H1 (cell line): ENCODE measurements around the gene RAB33A. TPM values are rescaled to one million over a fixed set of nuclear protein-coding genes. Genes with fewer than 3 reads are reported as not detected.

Experiments used
- CTCF ChIA-PET: fragments of 300-600 bp; sonication (Branson Sonifier 250); formaldehyde crosslinking; loops from one replicate; lab custom pipeline; 2021; ENCODE audit not compliant: partially characterized antibody; lab: Charles Lee
- POLR2A ChIA-PET: fragments of 300-600 bp; sonication (Branson Sonifier 250); formaldehyde crosslinking; loops from one replicate; lab custom pipeline; 2021; ENCODE audit warnings: inconsistent platforms; ENCODE audit not compliant: partially characterized antibody; lab: Charles Lee
- DNase-seq, 2 experiments: peaks; one replicate each; pipeline versions ENCODE4 v3.0.0 to v3.0.0-alpha.2; 2010 to 2022; ENCODE audit warnings: low spot score in 2 of 2, low read depth in 1 of 2, mixed read lengths in 1 of 2
- FAIRE-seq: peaks from 2 replicates; lab custom pipeline; 2011; peaks lifted over from hg19 to GRCh38; lab: Jason Lieb, UNC
- H2AFZ ChIP-seq: 2 replicates; pipeline ENCODE4 v1.8.1; 2012; ENCODE audit warnings: low read length, inconsistent platforms
- H2AK5ac ChIP-seq: 2 replicates; pipeline ENCODE4 v1.6.1; 2013; ENCODE audit warnings: low read depth, low read length
- H2BK120ac ChIP-seq: replicated peaks from 2 replicates; pipeline ENCODE3; 2013; ENCODE audit warnings: low read depth, low read length, inconsistent platforms
- H2BK12ac ChIP-seq: 2 replicates; pipeline ENCODE4 v1.6.1; 2013; ENCODE audit warnings: low read depth, low read length
- H2BK15ac ChIP-seq: 2 replicates; pipeline ENCODE4 v1.6.1; 2013; ENCODE audit warnings: low read length
- H2BK20ac ChIP-seq: 2 replicates; pipeline ENCODE4 v1.6.1; 2013; ENCODE audit warnings: low read length
- H2BK5ac ChIP-seq: 2 replicates; pipeline ENCODE4 v1.6.1; 2013; ENCODE audit warnings: low read depth, low read length
- H3K14ac ChIP-seq: 2 replicates; pipeline ENCODE4 v1.6.1; 2013; ENCODE audit warnings: inconsistent platforms; ENCODE audit not compliant: insufficient read length
- H3K18ac ChIP-seq: 2 replicates; pipeline ENCODE4 v1.6.1; 2013; ENCODE audit warnings: low read length; ENCODE audit errors: extremely low read depth
- H3K23ac ChIP-seq: 2 replicates; pipeline ENCODE4 v1.6.1; 2013; ENCODE audit warnings: inconsistent platforms; ENCODE audit not compliant: insufficient read length
- H3K23me2 ChIP-seq: 2 replicates; pipeline ENCODE4 v1.6.1; 2013; ENCODE audit warnings: low read depth, low read length
- H3K27ac ChIP-seq: 2 replicates; pipeline ENCODE4 v1.6.1; 2011; ENCODE audit warnings: low read depth, low read length, inconsistent platforms
- H3K27me3 ChIP-seq, 4 experiments: replicated peaks in 1 of 4; 1 replicate in 1 of 4; 2 replicates in 3 of 4; pipeline versions ENCODE4 v1.6.1 to v1.8.1; 2011 to 2013; ENCODE audit warnings: low read length in 3 of 4, mild to moderate bottlenecking in 3 of 4, inconsistent platforms in 2 of 4, mixed read lengths in 2 of 4, moderate library complexity in 1 of 4; ENCODE audit not compliant: control insufficient read depth in 3 of 4, insufficient read depth in 3 of 4; ENCODE audit errors: extremely low read depth in 1 of 4
- H3K36me3 ChIP-seq, 4 experiments: 2 replicates each; pipeline versions ENCODE4 v1.6.1 to v1.8.1; 2011 to 2013; ENCODE audit warnings: mild to moderate bottlenecking in 4 of 4, low read length in 3 of 4, moderate library complexity in 2 of 4, control low read depth in 1 of 4, inconsistent platforms in 1 of 4; ENCODE audit not compliant: insufficient read depth in 4 of 4, control insufficient read depth in 2 of 4
- H3K4ac ChIP-seq: replicated peaks from 2 replicates; pipeline ENCODE3; 2013; ENCODE audit warnings: low read length, low read depth, mixed read lengths, inconsistent platforms; ENCODE audit not compliant: insufficient read length
- H3K4me1 ChIP-seq, 4 experiments: replicated peaks in 1 of 4; 1 replicate in 1 of 4; 2 replicates in 3 of 4; pipeline versions ENCODE4 v1.6.1 to v1.8.1; 2011 to 2013; ENCODE audit warnings: low read length in 3 of 4, inconsistent platforms in 2 of 4, mixed read lengths in 1 of 4; ENCODE audit not compliant: insufficient read depth in 4 of 4, control insufficient read depth in 3 of 4
- H3K4me2 ChIP-seq, 2 experiments: 2 replicates each; pipeline versions ENCODE4 v1.6.1 to v1.8.1; 2011 to 2013; ENCODE audit warnings: low read depth in 2 of 2, low read length in 2 of 2, control low read depth in 1 of 2, inconsistent platforms in 1 of 2, mild to moderate bottlenecking in 1 of 2; ENCODE audit not compliant: insufficient read depth in 1 of 2
- H3K4me3 ChIP-seq, 4 experiments: fragments of 200-600, 300-600 bp in 1 of 4; sonication (generic), shearing (Covaris generic), sonication (Bioruptor Twin) in 1 of 4; 2 replicates each; pipeline versions ENCODE4 v1.5.1 to v1.8.1; 2011 to 2016; ENCODE audit warnings: low read length in 4 of 4, low read depth in 3 of 4, control low read depth in 2 of 4, inconsistent platforms in 2 of 4, mild to moderate bottlenecking in 2 of 4, mixed read lengths in 1 of 4, moderate library complexity in 1 of 4; ENCODE audit not compliant: insufficient read depth in 2 of 4; ENCODE audit errors: extremely low read depth in 1 of 4
- H3K56ac ChIP-seq: replicated peaks from 2 replicates; pipeline ENCODE3; 2013; ENCODE audit warnings: low read depth, mild to moderate bottlenecking, mixed read lengths, low read length, inconsistent platforms; ENCODE audit not compliant: insufficient read length
- H3K79me1 ChIP-seq: 2 replicates; pipeline ENCODE4 v1.6.1; 2013; ENCODE audit warnings: low read depth, low read length, control low read depth
- H3K79me2 ChIP-seq, 2 experiments: 2 replicates each; pipeline versions ENCODE4 v1.6.1 to v1.8.1; 2012 to 2013; ENCODE audit warnings: low read length in 2 of 2, mild to moderate bottlenecking in 2 of 2, inconsistent platforms in 1 of 2; ENCODE audit not compliant: insufficient read depth in 2 of 2, control insufficient read depth in 1 of 2
- H3K9ac ChIP-seq, 4 experiments: replicated peaks in 1 of 4; 1 replicate in 1 of 4; 2 replicates in 3 of 4; pipeline versions ENCODE4 v1.6.1 to v1.8.1; 2011 to 2013; ENCODE audit warnings: low read depth in 3 of 4, low read length in 3 of 4, control low read depth in 2 of 4, mild to moderate bottlenecking in 2 of 4, moderate library complexity in 2 of 4, inconsistent platforms in 1 of 4; ENCODE audit errors: extremely low read depth in 1 of 4
- H3K9me3 ChIP-seq, 2 experiments: 2 replicates each; pipeline versions ENCODE4 v1.6.1 to v1.8.1; 2012 to 2013; ENCODE audit warnings: mild to moderate bottlenecking in 2 of 2, moderate library complexity in 2 of 2, control low read depth in 1 of 2, inconsistent platforms in 1 of 2, low read depth in 1 of 2, low read length in 1 of 2, mixed read lengths in 1 of 2; ENCODE audit not compliant: insufficient read depth in 2 of 2
- H4K20me1 ChIP-seq, 2 experiments: replicated peaks in 1 of 2; 2 replicates each; pipeline versions ENCODE3 to v1.8.1; 2011 to 2013; ENCODE audit warnings: inconsistent platforms in 2 of 2, low read length in 2 of 2, mild to moderate bottlenecking in 1 of 2; ENCODE audit not compliant: insufficient read depth in 2 of 2, control insufficient read depth in 1 of 2
- H4K5ac ChIP-seq: 2 replicates; pipeline ENCODE4 v1.6.1; 2013; ENCODE audit warnings: low read length, low read depth, mixed read lengths, inconsistent platforms; ENCODE audit not compliant: insufficient read length
- H4K8ac ChIP-seq: 2 replicates; pipeline ENCODE4 v1.8.0; 2013; ENCODE audit warnings: mild to moderate bottlenecking, moderate library complexity, low read length, inconsistent platforms; ENCODE audit not compliant: insufficient read depth; ENCODE audit errors: extremely low read depth
- H4K91ac ChIP-seq: replicated peaks from 2 replicates; pipeline ENCODE3; 2013; ENCODE audit warnings: low read length, mixed read lengths, inconsistent platforms; ENCODE audit not compliant: insufficient read length
- BCL11A ChIP-seq, 2 experiments: IDR thresholded peaks; one replicate each; pipeline ENCODE4 v1.6.1; 2011; ENCODE audit warnings: low read depth in 2 of 2, low read length in 2 of 2, mild to moderate bottlenecking in 2 of 2
- CHD1 ChIP-seq: IDR thresholded peaks from 2 replicates; pipeline ENCODE4 v1.6.1; 2012; ENCODE audit warnings: low read depth, low read length, improper control_type of control experiment
- EGR1 ChIP-seq: IDR thresholded peaks from 2 replicates; pipeline ENCODE4 v1.6.1; 2011; ENCODE audit warnings: low read depth, low read length, borderline replicate concordance
- HDAC6 ChIP-seq: IDR thresholded peaks from one replicate; pipeline ENCODE4 v1.7.1; 2012; ENCODE audit warnings: low read depth, mild to moderate bottlenecking, inconsistent platforms, low read length, moderate library complexity
- KDM4A ChIP-seq: IDR thresholded peaks from one replicate; pipeline ENCODE4 v1.7.1; 2012; ENCODE audit warnings: low read depth, mild to moderate bottlenecking, moderate library complexity, low read length, inconsistent platforms; ENCODE audit not compliant: severe bottlenecking
- MAFK ChIP-seq: IDR thresholded peaks from 2 replicates; pipeline ENCODE4 v1.6.1; 2012; ENCODE audit warnings: low read depth, mild to moderate bottlenecking, improper control_type of control experiment, low read length
- POLR2AphosphoS5 ChIP-seq: IDR thresholded peaks from 2 replicates; pipeline ENCODE4 v1.6.1; 2011; ENCODE audit warnings: low read depth, low read length
- RFX5 ChIP-seq: IDR thresholded peaks from 2 replicates; pipeline ENCODE4 v1.6.1; 2011; ENCODE audit warnings: low read depth, low read length, improper control_type of control experiment, borderline replicate concordance
- SAP30 ChIP-seq: fragments of 300-600 bp; sonication (generic); IDR thresholded peaks from 2 replicates; pipeline ENCODE4 v1.7.1; 2012; ENCODE audit warnings: low read length, moderate library complexity, mild to moderate bottlenecking, inconsistent platforms; ENCODE audit not compliant: insufficient read depth, insufficient replicate concordance
- SP2 ChIP-seq: IDR thresholded peaks from 2 replicates; pipeline ENCODE4 v1.6.1; 2012; ENCODE audit warnings: mild to moderate bottlenecking, low read length, inconsistent platforms
- SP4 ChIP-seq: IDR thresholded peaks from 2 replicates; pipeline ENCODE4 v1.6.1; 2012; ENCODE audit warnings: low read length, inconsistent platforms
- SRF ChIP-seq: IDR thresholded peaks from 2 replicates; pipeline ENCODE4 v1.6.1; 2011; ENCODE audit warnings: mild to moderate bottlenecking, low read depth, low read length, moderate library complexity
- SUZ12 ChIP-seq: fragments of 200-600 bp; sonication (generic); IDR thresholded peaks from 2 replicates; pipeline ENCODE4 v1.6.1; 2012; ENCODE audit warnings: mild to moderate bottlenecking, inconsistent platforms, low read length, moderate library complexity, mixed read lengths
- TBP ChIP-seq: IDR thresholded peaks from 2 replicates; pipeline ENCODE4 v1.6.1; 2011; ENCODE audit warnings: low read depth, low read length, improper control_type of control experiment
- WGBS, 2 experiments: shearing (Covaris generic) in 1 of 2; methylation state at CpG; one replicate each; pipeline versions ENCODE4 v1.1.6 to v1.1.7; 2013 to 2015; ENCODE audit warnings: low lambda C conversion rate in 2 of 2, mixed read lengths in 2 of 2, inconsistent platforms in 1 of 2, low coverage in 1 of 2, missing lambda C conversion rate in 1 of 2; ENCODE audit not compliant: insufficient replicate concordance in 2 of 2, insufficient coverage in 1 of 2, insufficient read length in 1 of 2; ENCODE audit errors: extremely low coverage in 1 of 2, missing lambda C conversion rate in 1 of 2; 5-methylcytosine and 5-hydroxymethylcytosine counted together
- polyA plus RNA-seq, 7 experiments: library from polyadenylated mRNA; depleted of rRNA in 3 of 7; stranded (reverse) in 5 of 7; unstranded in 2 of 7; fragments of >200 nt in 5 of 7; fragments of 200-250 nt in 2 of 7; gene quantifications; 1 replicate in 5 of 7; 2 replicates in 1 of 7; 4 replicates in 1 of 7; pipeline versions ENCODE4 v1.2.1 to v1.2.3, GENCODE V29; 2011 to 2013; ENCODE audit warnings: missing spikeins in 2 of 7, mixed read lengths in 2 of 7
- total RNA-seq: library from RNA; stranded (reverse); fragmentation: NEBNext Ultra II Directional; extraction: Animal tissue kit (Norgen Biotek cat#: 25700); gene quantifications from 2 replicates; pipeline ENCODE4 v1.2.1, GENCODE V29; 2021
- TF ChIP-seq, protein P1 (sequence below): IDR thresholded peaks from 2 replicates; pipeline ENCODE4 v1.6.1; 2011; ENCODE audit warnings: low read length, improper control_type of control experiment

RAB33A gene
- total and polyA plus RNA-seq, 2 of the 8 experiments (the other 6 are each of a cell fraction or from before 2014, with no cell fraction given) = 2.8 to 4.6 TPM

DNA sequence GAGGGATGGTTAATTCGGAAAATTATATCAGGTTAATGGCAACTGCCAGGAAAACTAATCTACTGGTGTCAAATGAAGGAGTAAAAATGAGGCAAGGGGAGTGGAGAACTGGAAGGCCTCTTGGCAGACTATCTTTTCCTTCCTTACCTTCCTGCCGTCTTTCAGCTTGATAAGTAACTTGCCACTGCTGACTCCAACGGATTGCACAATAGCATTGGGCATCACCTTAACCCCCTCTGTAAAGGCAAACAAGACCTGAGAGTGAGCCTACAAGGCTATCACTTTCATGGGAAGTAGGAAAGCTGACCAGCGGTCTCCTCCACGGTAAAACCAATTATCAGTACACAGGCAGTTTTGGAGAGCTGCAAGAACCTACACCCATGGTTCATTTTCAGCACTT lies 35.3 kb upstream of the RAB33A start:
- Histone ChIP-seq H2BK12ac (no peak overlapping the region), H3K27me3 (no peaks in the 10 kb centered on the region), H4K20me1 (peaks cover 0 to 2% of the 10 kb centered on the region in 2 experiments), H3K79me2 (no peaks in the 10 kb centered on the region), H3K36me3 (peaks cover 0 to 28% (median 13%) of the 10 kb centered on the region in 4 experiments; a peak in 6 of 8 replicates), H2AFZ (no peak overlapping the region), H2BK5ac (no peak overlapping the region), H4K91ac (no peak overlapping the region), H3K9me3 (no peaks in the 10 kb centered on the region), H3K4ac (no peak overlapping the region), H3K23ac (no peak overlapping the region), H4K8ac (no peak overlapping the region), H3K23me2 (no peaks in the 10 kb centered on the region), H3K79me1 (no peaks in the 10 kb centered on the region), H3K4me2 (no peak overlapping the region), H3K9ac (no peak overlapping the region), H2BK120ac (no peak overlapping the region), H2BK15ac (no peak overlapping the region), H2AK5ac (no peak overlapping the region), H3K56ac (no peak overlapping the region), H3K27ac (no peak overlapping the region), H4K5ac (no peak overlapping the region), H3K4me3 (no peak overlapping the region), H3K18ac (no peak overlapping the region), H3K14ac (no peak overlapping the region), H3K4me1 (no peaks in the 10 kb centered on the region; a peak in 2 of 7 replicates), H2BK20ac (no peak overlapping the region)
- ChIA-PET CTCF (interaction anchor here (2.0 kb wide), 1 partner anchor 21 kb away, joined by 5 read pairs; no protein-coding TSS in a partner anchor), POLR2A (no interaction called here)
- DNase-seq = no peak
- no peak for FAIRE-seq
- 89% methylated on average over 4 of the region's 5 CpGs; no CpG with 5 or more reads in 1 of the 2 experiments for WGBS, 2 experiments
- TF ChIP-seq HDAC6 = no peak
- TF ChIP-seq, protein P1, sequence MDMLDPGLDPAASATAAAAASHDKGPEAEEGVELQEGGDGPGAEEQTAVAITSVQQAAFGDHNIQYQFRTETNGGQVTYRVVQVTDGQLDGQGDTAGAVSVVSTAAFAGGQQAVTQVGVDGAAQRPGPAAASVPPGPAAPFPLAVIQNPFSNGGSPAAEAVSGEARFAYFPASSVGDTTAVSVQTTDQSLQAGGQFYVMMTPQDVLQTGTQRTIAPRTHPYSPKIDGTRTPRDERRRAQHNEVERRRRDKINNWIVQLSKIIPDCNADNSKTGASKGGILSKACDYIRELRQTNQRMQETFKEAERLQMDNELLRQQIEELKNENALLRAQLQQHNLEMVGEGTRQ = no peak
- no peak for TF ChIP-seq SAP30
- TF ChIP-seq SP4 = no peak
- TF ChIP-seq SUZ12 = no peak
- no peak for TF ChIP-seq KDM4A
- TF ChIP-seq BCL11A (IDR thresholded peaks at IDR 0.05; ENCODE audit: low read depth in 2 of 2, low read length in 2 of 2) = no peak
- no peak for TF ChIP-seq MAFK
- no peak for TF ChIP-seq CHD1
- TF ChIP-seq TBP = no peak
- no peak for TF ChIP-seq POLR2AphosphoS5
- no peak for TF ChIP-seq SP2
- no peak for TF ChIP-seq SRF
- TF ChIP-seq EGR1 = no peak
- no peak for TF ChIP-seq RFX5
